SJSA1 (cell line): Measurements from ENCODE around the gene NSUN2. TPM values are rescaled to one million over a fixed set of nuclear protein-coding genes. Genes with fewer than 3 reads are reported as not detected.

Source experiments
- DNase-seq, 2 experiments: peaks; one replicate each; pipeline ENCODE4 v3.0.0-alpha.2; 2015 to 2020; ENCODE audit warnings: low spot score in 2 of 2, low read depth in 1 of 2
- H3K27ac ChIP-seq: fragments of 250-450 bp; sonication (Bioruptor Pico); 2 replicates; pipeline ENCODE4 v1.5.1; 2020; ENCODE audit warnings: mild to moderate bottlenecking, moderate library complexity
- H3K27me3 ChIP-seq: fragments of 250-450 bp; sonication (Bioruptor Pico); replicated peaks from 2 replicates; pipeline ENCODE4 v1.5.1; 2020; ENCODE audit warnings: mild to moderate bottlenecking, moderate library complexity
- H3K36me3 ChIP-seq: fragments of 250-450 bp; sonication (Bioruptor Pico); 2 replicates; pipeline ENCODE4 v1.5.1; 2020; ENCODE audit warnings: mild to moderate bottlenecking
- H3K4me1 ChIP-seq: fragments of 250-450 bp; sonication (Bioruptor Pico); replicated peaks from 2 replicates; pipeline ENCODE4 v1.6.1; 2021; ENCODE audit warnings: mild to moderate bottlenecking
- H3K4me3 ChIP-seq: fragments of 250-450 bp; sonication (Bioruptor Pico); 2 replicates; pipeline ENCODE4 v1.5.1; 2020; ENCODE audit warnings: mild to moderate bottlenecking
- H3K9me3 ChIP-seq: fragments of 250-450 bp; sonication (Bioruptor Pico); replicated peaks from 2 replicates; pipeline ENCODE4 v1.5.1; 2020; ENCODE audit warnings: mild to moderate bottlenecking
- total RNA-seq: library from RNA; depleted of rRNA; stranded (reverse); fragments of >200 nt; shearing (Covaris generic); gene quantifications from 2 replicates; pipeline ENCODE4 v1.2.3, GENCODE V29; 2014

Gene NSUN2
- total RNA-seq, 1 experiment from 2014 or later: 112 TPM

- H3K4me3 ChIP-seq: peak overlapping the region; percentile 88; the same call in 1 of the 2 replicates
- H3K9me3 ChIP-seq: no peaks in the 10 kb centered on the region
- H3K4me1 ChIP-seq: peaks cover 8% of the 10 kb centered on the region
- H3K27me3 ChIP-seq: no peaks in the 10 kb centered on the region
- DNase-seq: no peak
- peaks cover 29% of the 10 kb centered on the region for H3K36me3 ChIP-seq
- no peak overlapping the region for H3K27ac ChIP-seq
These were observed 2.1 kb upstream of the NSUN2 start for GRCh38 chr5:6634788-6635430.

DNA sequence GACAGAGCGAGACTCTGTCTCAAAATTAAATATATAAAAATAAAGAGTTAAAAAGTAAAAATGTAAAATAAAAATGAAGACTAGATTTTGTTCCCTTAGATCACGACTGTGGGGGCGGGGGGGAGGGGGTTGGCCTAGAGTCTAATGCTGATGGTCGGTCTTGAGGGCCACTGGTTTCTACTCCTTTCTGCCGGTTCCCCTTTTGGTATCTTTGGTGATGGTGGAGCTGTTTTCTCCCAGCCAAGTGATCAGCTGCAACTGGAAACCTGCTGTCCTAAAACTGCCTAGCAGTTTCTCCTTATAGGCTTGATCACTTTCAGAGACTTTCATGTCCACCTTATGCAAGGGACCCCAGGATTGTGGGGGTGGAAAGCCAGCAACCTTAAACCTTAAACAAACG, 1.5 kb upstream of the NSUN2 start:
- H3K9me3 ChIP-seq: no peaks in the 10 kb centered on the region
- peaks cover 35% of the 10 kb centered on the region for H3K36me3 ChIP-seq
- peaks cover 8% of the 10 kb centered on the region for H3K4me1 ChIP-seq
- no peaks in the 10 kb centered on the region for H3K27me3 ChIP-seq
- DNase-seq: no peak
- peak overlapping the region; percentile 88 for H3K4me3 ChIP-seq
- no peak overlapping the region for H3K27ac ChIP-seq

DNA sequence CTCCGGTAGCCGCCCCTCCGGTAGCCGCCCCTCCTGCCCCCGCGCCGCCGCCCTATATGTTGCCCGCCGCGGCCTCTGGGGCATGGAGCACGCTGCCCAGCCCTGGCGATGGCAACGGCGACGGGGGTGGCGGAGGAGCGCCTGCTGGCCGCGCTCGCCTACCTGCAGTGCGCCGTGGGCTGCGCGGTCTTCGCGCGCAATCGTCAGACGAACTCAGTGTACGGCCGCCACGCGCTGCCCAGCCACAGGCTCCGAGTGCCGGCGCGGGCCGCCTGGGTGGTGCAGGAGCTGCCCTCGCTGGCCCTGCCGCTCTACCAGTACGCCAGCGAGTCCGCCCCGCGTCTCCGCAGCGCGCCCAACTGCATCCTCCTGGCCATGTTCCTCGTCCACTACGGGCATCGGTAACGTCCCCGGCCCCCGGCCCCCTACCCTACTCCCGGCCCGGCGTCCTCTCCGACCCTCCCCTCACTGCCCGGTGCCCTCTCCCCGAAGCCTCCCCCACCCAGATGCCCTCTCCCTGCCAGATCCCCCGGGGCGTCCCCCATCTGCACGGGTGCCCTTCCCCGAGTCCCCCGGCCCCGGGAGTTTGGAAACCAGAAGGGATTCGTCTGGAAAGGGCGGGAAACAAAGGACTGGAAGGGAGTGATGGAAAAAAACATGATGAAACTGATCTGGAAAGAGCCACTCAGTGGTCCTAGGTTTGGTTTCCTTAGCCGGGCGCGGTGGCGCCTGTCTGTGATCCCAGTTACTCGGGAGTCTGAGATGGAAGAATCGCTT, 813 bp upstream of the NSUN2 start:
- Histone ChIP-seq H3K4me3 (peak overlapping the region; percentile 88), H3K27ac (peak overlapping the region; percentile 100; the same call in 1 of the 2 replicates), H3K27me3 (no peaks in the 10 kb centered on the region), H3K9me3 (no peaks in the 10 kb centered on the region), H3K36me3 (peaks cover 42% of the 10 kb centered on the region), H3K4me1 (peaks cover 8% of the 10 kb centered on the region)
- DNase-seq: peak; percentile 24 to 65

- Histone ChIP-seq H3K27ac (peak overlapping the region; percentile 100), H3K4me3 (peak overlapping the region; percentile 88), H3K4me1 (peaks cover 8% of the 10 kb centered on the region), H3K36me3 (peaks cover 54% of the 10 kb centered on the region), H3K9me3 (no peaks in the 10 kb centered on the region), H3K27me3 (no peaks in the 10 kb centered on the region)
- DNase-seq: peak in 1 of 2 experiments; percentile 57
These were observed 438 bp downstream of the NSUN2 start for GRCh38 chr5:6632324-6632887.

DNA sequence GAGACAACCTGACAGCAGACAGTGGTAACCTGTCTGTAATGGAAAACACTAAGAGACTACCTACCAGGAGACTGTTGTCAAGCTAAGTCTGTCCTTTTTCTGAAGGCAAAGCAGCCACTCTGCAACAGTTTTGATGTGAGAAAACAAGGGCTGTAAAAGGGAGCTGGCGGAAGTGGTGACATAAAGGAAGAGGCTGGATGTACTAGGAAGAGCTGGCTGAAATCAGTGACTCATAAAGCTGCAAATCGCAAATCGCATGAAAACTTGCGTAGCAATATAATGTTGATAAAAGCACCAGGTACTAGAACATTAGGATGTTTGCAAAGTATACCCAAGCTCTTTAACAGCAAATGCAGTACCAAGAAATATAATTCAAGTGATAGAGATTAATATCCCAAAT, 1.4 kb downstream of the NSUN2 start:
- Histone ChIP-seq H3K4me1 (peaks cover 8% of the 10 kb centered on the region), H3K9me3 (no peaks in the 10 kb centered on the region), H3K36me3 (peaks cover 64% of the 10 kb centered on the region), H3K27me3 (no peaks in the 10 kb centered on the region), H3K4me3 (no peak overlapping the region), H3K27ac (no peak overlapping the region)
- no peak for DNase-seq

GRCh38 chr5:6626508-6626907, 6.3 kb downstream of the NSUN2 start:
- Histone ChIP-seq H3K9me3 (no peaks in the 10 kb centered on the region), H3K4me1 (peaks cover 3% of the 10 kb centered on the region), H3K27me3 (no peaks in the 10 kb centered on the region), H3K4me3 (no peak overlapping the region), H3K27ac (no peak overlapping the region), H3K36me3 (peaks cover 100% of the 10 kb centered on the region)
- DNase-seq: no peak

- peaks cover 100% of the 10 kb centered on the region for H3K36me3 ChIP-seq
- no peaks in the 10 kb centered on the region for H3K4me1 ChIP-seq
- DNase-seq: no peak
- H3K27me3 ChIP-seq: no peaks in the 10 kb centered on the region
- no peaks in the 10 kb centered on the region for H3K9me3 ChIP-seq
- H3K27ac ChIP-seq: no peak overlapping the region
- no peak overlapping the region for H3K4me3 ChIP-seq
These were observed 8.9 kb downstream of the NSUN2 start for GRCh38 chr5:6623941-6624340.

GRCh38 chr5:6623228-6623627, 9.6 kb downstream of the NSUN2 start:
- no peak overlapping the region for H3K27ac ChIP-seq
- H3K36me3 ChIP-seq: peaks cover 100% of the 10 kb centered on the region
- H3K9me3 ChIP-seq: no peaks in the 10 kb centered on the region
- DNase-seq: no peak
- no peak overlapping the region for H3K4me3 ChIP-seq
- H3K27me3 ChIP-seq: no peaks in the 10 kb centered on the region
- H3K4me1 ChIP-seq: no peaks in the 10 kb centered on the region

DNA sequence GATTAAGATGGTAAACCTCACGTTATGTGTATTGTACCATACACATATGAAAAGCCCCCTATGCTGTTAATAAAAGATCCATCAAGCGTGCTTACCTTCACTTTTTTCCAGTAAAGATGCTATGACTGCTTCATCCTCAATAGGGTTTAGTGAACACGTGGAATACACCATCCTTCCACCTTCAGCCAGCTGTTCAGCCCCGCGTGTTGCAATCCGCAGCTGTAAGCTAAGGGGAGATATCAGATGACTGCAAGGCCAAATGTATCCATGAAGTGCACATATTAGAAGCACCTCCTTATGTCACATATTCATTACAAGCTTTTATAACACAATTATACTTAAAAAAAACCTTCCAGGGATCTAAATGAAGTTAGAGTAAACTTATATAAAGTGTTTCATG, 16.2 kb downstream of the NSUN2 start:
- no peaks in the 10 kb centered on the region for H3K9me3 ChIP-seq
- H3K27me3 ChIP-seq: no peaks in the 10 kb centered on the region
- H3K36me3 ChIP-seq: peaks cover 96% of the 10 kb centered on the region
- no peak overlapping the region for H3K27ac ChIP-seq
- H3K4me3 ChIP-seq: no peak overlapping the region
- no peaks in the 10 kb centered on the region for H3K4me1 ChIP-seq
- no peak for DNase-seq

- peaks cover 96% of the 10 kb centered on the region for H3K36me3 ChIP-seq
- DNase-seq: no peak
- H3K4me1 ChIP-seq: no peaks in the 10 kb centered on the region
- no peaks in the 10 kb centered on the region for H3K9me3 ChIP-seq
- H3K4me3 ChIP-seq: no peak overlapping the region
- no peaks in the 10 kb centered on the region for H3K27me3 ChIP-seq
- no peak overlapping the region for H3K27ac ChIP-seq
These were observed 17.6 kb downstream of the NSUN2 start for GRCh38 chr5:6615034-6615815.

DNA sequence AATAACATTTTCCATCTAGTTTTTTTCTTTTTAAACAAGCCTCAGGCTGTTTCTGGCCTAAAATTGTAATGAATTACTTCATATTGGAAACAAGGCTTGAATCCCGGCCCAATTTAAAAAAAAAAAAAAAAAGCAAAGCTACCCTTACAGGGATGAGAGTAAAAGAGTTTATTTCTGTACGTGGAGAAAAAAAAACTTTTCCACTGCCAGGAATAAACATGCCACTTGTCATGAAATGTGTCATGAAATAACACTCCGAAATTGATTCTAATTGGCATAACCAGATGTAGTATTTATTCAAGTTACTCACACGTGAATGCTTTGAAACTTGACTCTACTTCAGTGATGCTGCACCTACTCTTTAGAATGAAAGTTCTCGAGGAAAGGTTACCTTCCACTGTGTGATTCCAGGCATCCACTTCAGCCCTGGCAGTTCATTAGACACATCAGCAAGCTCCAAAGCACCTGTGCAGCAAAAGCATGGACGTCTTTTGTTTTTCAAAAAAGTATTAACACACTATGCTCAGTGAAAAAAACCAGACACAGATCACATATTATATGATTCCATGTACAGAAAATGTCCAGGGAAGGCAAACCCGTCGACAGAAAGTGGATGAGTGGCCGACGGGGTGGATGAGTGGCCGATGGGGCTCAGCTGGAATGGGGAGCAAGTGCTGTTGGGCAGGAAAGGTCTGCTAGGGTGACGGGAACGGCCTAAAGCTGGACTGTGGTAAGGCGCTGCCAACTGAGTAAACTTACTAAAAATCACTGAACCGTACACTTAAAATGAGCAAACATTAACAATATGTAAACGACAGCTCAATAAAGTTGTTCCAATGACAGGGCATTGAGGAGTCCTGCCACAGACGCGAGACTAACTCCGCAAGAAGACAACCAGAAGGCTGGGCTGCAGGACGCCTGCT, 21.2 kb downstream of the NSUN2 start:
- Histone ChIP-seq H3K4me3 (no peak overlapping the region), H3K9me3 (no peaks in the 10 kb centered on the region), H3K4me1 (no peaks in the 10 kb centered on the region), H3K36me3 (peaks cover 96% of the 10 kb centered on the region), H3K27ac (no peak overlapping the region), H3K27me3 (no peaks in the 10 kb centered on the region)
- peak in 1 of 2 experiments; percentile 22 for DNase-seq

GRCh38 chr5:6608016-6608415, 24.8 kb downstream of the NSUN2 start:
- H3K27me3 ChIP-seq: no peaks in the 10 kb centered on the region
- no peak overlapping the region for H3K4me3 ChIP-seq
- no peak overlapping the region for H3K27ac ChIP-seq
- H3K9me3 ChIP-seq: no peaks in the 10 kb centered on the region
- H3K4me1 ChIP-seq: no peaks in the 10 kb centered on the region
- peaks cover 98% of the 10 kb centered on the region for H3K36me3 ChIP-seq
- DNase-seq: peak in 1 of 2 experiments; percentile 28

- no peak overlapping the region for H3K4me3 ChIP-seq
- no peak overlapping the region for H3K27ac ChIP-seq
- H3K4me1 ChIP-seq: no peaks in the 10 kb centered on the region
- H3K36me3 ChIP-seq: peaks cover 98% of the 10 kb centered on the region
- peak in 1 of 2 experiments; percentile 19 for DNase-seq
- H3K27me3 ChIP-seq: no peaks in the 10 kb centered on the region
- no peaks in the 10 kb centered on the region for H3K9me3 ChIP-seq
These were observed 25.3 kb downstream of the NSUN2 start for GRCh38 chr5:6607559-6607936.
